ENCODE measurements around the gene MYLK4. TPM values are rescaled to one million over a fixed set of nuclear protein-coding genes. Genes with fewer than 3 reads are reported as not detected.

Gene MYLK4
- total and polyA plus RNA-seq, 2 experiments from 2014 or later, result 0.29 to 0.43 TPM

DNA sequence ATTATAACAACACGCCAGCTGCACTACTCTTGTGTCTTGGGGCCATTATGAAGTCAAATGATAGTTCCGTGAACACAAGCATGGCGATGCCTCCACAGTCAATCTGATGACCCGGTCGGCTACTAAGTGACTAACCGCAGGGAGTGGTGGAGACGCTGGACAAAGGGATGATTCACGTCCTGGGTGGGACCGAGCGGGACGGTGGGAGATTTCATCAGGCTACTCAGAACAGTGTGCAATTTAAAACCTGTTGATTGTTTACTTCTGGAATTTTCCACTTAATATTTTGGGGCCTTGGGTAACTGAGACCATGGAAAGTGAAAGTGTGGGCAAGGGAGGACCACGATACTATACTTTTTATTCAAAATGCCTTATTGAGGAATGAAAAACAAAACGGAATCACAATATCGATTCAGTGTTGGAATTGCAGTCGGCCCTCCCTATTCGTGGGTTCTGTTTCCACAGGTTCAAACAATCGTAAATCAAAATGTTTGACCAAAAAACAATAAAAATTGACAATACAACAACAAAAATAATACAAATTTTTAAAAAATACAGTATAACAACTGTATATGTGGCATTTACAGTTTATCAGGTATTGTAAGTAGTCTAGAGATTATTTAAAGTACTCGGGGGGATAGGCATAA, 66.5 kb downstream of the MYLK4 start:
- Histone ChIP-seq H2AFZ (no peak overlapping the region), H3K27ac (no peak overlapping the region), H3K79me2 (no peaks in the 10 kb centered on the region), H4K20me1 (ENCODE audit: insufficient read depth, poor library complexity, severe bottlenecking) (no peaks in the 10 kb centered on the region), H3K9me2 (replicated peaks; ENCODE audit: insufficient read depth) (no peaks in the 10 kb centered on the region), H3K27me3 (no peaks in the 10 kb centered on the region), H3K9me3 (ENCODE audit: low read depth) (no peaks in the 10 kb centered on the region), H3K4me3 (no peak overlapping the region), H3K4me2 (no peak overlapping the region), H3K4me1 (ENCODE audit: insufficient read depth) (no peaks in the 10 kb centered on the region), H3K36me3 (replicated peaks; ENCODE audit: insufficient read depth, low read depth) (no peaks in the 10 kb centered on the region)
- TF ChIP-seq EZH2 (IDR thresholded peaks at IDR 0.05; ENCODE audit: borderline replicate concordance), result no peak
- TF ChIP-seq, protein P1, sequence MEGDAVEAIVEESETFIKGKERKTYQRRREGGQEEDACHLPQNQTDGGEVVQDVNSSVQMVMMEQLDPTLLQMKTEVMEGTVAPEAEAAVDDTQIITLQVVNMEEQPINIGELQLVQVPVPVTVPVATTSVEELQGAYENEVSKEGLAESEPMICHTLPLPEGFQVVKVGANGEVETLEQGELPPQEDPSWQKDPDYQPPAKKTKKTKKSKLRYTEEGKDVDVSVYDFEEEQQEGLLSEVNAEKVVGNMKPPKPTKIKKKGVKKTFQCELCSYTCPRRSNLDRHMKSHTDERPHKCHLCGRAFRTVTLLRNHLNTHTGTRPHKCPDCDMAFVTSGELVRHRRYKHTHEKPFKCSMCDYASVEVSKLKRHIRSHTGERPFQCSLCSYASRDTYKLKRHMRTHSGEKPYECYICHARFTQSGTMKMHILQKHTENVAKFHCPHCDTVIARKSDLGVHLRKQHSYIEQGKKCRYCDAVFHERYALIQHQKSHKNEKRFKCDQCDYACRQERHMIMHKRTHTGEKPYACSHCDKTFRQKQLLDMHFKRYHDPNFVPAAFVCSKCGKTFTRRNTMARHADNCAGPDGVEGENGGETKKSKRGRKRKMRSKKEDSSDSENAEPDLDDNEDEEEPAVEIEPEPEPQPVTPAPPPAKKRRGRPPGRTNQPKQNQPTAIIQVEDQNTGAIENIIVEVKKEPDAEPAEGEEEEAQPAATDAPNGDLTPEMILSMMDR (IDR thresholded peaks at IDR 0.05; ENCODE audit: poor library complexity), result no peak
- TF ChIP-seq EZH2phosphoT487 (IDR thresholded peaks at IDR 0.05; ENCODE audit: low read depth, severe bottlenecking, unreplicated experiment), result no peak
- whole genome bisulfite sequencing (ENCODE audit: low lambda C conversion rate, missing lambda C conversion rate), result 97% methylated on average over 18 of the region's 18 CpGs
- DNase-seq (ENCODE audit: low spot score), result no peak

DNA sequence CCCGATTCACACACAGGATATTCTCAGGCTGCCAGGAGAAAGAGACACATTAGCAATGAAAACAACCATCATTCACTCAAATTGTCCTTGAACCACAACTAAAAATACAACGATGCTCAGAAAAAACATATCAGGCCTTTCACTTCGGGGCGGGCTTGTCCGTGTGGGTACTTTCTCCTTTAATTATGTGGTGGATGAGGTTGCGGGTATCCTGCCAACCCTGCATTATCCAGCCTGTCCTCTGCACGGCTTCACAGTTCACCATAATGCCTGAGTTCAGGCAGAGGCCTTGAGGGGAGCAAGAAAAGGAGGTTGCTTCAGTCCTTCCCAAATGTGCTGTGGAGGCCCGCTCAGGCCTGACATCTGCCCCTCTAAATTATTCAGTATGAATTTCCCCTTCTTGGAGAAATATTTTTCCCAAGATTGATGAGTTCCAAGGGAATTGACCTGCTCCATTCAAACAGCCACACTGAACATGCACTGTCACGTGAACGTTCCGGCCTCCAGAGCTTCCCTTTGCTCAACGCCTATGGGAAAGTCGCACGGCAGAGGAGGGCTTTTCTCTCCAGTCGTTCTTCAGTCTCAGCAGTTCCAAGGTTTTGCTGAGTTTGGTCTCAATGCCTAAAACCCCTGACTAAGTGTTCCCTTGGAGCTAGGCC, 70.3 kb downstream of the MYLK4 start:
- Histone ChIP-seq H3K9me2 (replicated peaks; ENCODE audit: insufficient read depth) (no peaks in the 10 kb centered on the region), H3K4me3 (no peak overlapping the region), H3K79me2 (no peaks in the 10 kb centered on the region), H3K4me1 (ENCODE audit: insufficient read depth) (no peaks in the 10 kb centered on the region), H3K27me3 (no peaks in the 10 kb centered on the region), H3K4me2 (no peak overlapping the region), H3K27ac (no peak overlapping the region), H3K9me3 (ENCODE audit: low read depth) (no peaks in the 10 kb centered on the region), H4K20me1 (ENCODE audit: insufficient read depth, poor library complexity, severe bottlenecking) (no peaks in the 10 kb centered on the region), H2AFZ (no peak overlapping the region), H3K36me3 (replicated peaks; ENCODE audit: insufficient read depth, low read depth) (no peaks in the 10 kb centered on the region)
- WGBS (ENCODE audit: low lambda C conversion rate, missing lambda C conversion rate), result 90% methylated on average over 15 of the region's 15 CpGs
- DNase-seq (ENCODE audit: low spot score), result no peak
- TF ChIP-seq EZH2 (IDR thresholded peaks at IDR 0.05; ENCODE audit: borderline replicate concordance) (no peak), EZH2phosphoT487 (IDR thresholded peaks at IDR 0.05; ENCODE audit: low read depth, severe bottlenecking, unreplicated experiment) (no peak)
- TF ChIP-seq, protein P1 (IDR thresholded peaks at IDR 0.05; ENCODE audit: poor library complexity), result no peak

DNA sequence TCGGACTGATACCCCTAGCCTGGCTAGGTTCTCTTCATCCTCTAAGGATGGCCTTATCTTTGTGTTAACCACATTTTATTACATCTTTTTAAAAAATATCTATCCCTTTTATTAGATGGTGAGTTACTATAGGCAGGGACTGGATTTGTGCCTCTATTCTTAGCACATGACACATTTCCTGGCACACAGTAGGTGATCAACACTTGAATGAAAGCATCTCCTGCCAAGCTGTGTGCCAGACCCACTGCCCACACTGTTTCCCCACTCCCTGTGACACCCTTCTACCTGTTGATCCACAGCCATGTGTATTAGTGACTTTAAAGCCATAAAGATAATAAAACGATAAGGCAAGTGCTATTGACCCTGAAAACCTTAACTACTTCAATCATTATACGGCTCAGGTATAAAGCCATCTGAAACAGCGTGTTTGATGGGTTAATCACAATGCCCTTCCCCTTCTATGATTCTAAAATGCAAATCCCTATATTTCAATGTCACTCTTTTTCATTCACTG, 73.6 kb downstream of the MYLK4 start:
- Histone ChIP-seq H3K27ac (no peak overlapping the region), H3K27me3 (no peaks in the 10 kb centered on the region), H4K20me1 (ENCODE audit: insufficient read depth, poor library complexity, severe bottlenecking) (no peaks in the 10 kb centered on the region), H2AFZ (no peak overlapping the region), H3K4me3 (no peak overlapping the region), H3K4me2 (no peak overlapping the region), H3K79me2 (no peaks in the 10 kb centered on the region), H3K9me3 (ENCODE audit: low read depth) (no peaks in the 10 kb centered on the region), H3K36me3 (replicated peaks; ENCODE audit: insufficient read depth, low read depth) (no peaks in the 10 kb centered on the region), H3K4me1 (ENCODE audit: insufficient read depth) (no peaks in the 10 kb centered on the region), H3K9me2 (replicated peaks; ENCODE audit: insufficient read depth) (no peaks in the 10 kb centered on the region)
- 84% methylated on average over 4 of the region's 4 CpGs for WGBS (ENCODE audit: low lambda C conversion rate, missing lambda C conversion rate)
- DNase-seq (ENCODE audit: low spot score), result no peak
- no peak for TF ChIP-seq EZH2phosphoT487 (IDR thresholded peaks at IDR 0.05; ENCODE audit: low read depth, severe bottlenecking, unreplicated experiment)
- no peak for TF ChIP-seq EZH2 (IDR thresholded peaks at IDR 0.05; ENCODE audit: borderline replicate concordance)
- TF ChIP-seq, protein P1 (IDR thresholded peaks at IDR 0.05; ENCODE audit: poor library complexity), result no peak
